HCT116 (cell line): ENCODE measurements around the gene HCN1.

ENCODE experiments used
- POLR2AphosphoS5 ChIP-seq: IDR thresholded peaks from 2 replicates; pipeline ENCODE4 v1.6.1; 2011; ENCODE audit warnings: mild to moderate bottlenecking, low read depth, low read length, moderate library complexity
- ZNF274 ChIP-seq: fragments of 200-500 bp; sonication (Bioruptor generic); IDR thresholded peaks from 2 replicates; pipeline ENCODE4 v1.6.1; 2014; ENCODE audit warnings: mild to moderate bottlenecking, low read depth, low read length, inconsistent platforms

GRCh38 chr5:45261125-45261524, 435.1 kb downstream of the HCN1 start:
- TF ChIP-seq POLR2AphosphoS5: no peak
- no peak for TF ChIP-seq ZNF274
